Activated naive CD4-positive, alpha-beta T cell (primary cell): ENCODE results near the gene FSIP1.

Experiments
- DNase-seq, 4 experiments: peaks; one replicate each; lab custom pipeline; 2025; lab: John Stamatoyannopoulos, UW

Gene FSIP1

GRCh38 chr15:39756806-39757522 is 25.7 kb downstream of the FSIP1 start:
- no peak for DNase-seq

- DNase-seq, result no peak
These were observed 29.6 kb downstream of the FSIP1 start for GRCh38 chr15:39752991-39753390.

DNA sequence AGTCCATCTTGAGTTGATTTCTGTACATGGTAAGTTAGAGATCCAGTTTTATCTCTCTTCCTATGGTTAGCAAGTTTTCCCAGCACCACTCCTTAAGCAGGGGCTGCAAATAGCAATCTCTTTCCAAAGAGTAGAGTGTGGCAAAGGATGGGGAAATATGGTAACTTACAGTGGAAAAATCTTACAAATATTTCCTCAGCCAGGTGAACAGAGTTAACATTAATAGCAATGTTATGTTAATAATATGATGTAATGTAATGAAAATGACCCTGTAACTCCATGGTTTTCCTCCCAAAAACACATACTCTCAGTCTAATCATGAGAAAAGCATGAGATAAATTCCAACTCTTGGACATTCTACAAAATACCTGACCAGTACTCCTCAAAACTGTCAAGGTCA is 30.4 kb downstream of the FSIP1 start:
- DNase-seq, result no peak

GRCh38 chr15:39748276-39748675 is 34.4 kb downstream of the FSIP1 start:
- DNase-seq, result no peak

DNA sequence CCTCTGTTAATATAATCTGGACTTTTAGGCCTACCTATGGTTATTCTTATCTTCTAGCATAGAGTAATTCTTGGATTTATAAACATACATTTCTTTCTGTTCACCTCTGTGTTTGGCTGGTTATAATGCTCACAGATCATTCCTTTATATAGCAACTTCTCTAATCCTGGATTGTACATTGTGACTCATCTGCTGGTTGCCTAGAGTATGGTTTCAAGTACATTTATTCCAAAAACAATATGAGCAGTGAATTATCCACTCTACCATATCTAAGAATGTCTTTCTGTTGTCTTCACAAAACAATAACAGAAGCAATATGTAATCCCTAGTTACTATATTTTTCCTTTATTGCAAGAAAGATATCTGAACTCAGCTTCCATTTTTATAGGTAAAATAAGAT is 35.3 kb downstream of the FSIP1 start:
- no peak for DNase-seq

GRCh38 chr15:39746714-39747276 is 35.8 kb downstream of the FSIP1 start:
- DNase-seq, result no peak

DNA sequence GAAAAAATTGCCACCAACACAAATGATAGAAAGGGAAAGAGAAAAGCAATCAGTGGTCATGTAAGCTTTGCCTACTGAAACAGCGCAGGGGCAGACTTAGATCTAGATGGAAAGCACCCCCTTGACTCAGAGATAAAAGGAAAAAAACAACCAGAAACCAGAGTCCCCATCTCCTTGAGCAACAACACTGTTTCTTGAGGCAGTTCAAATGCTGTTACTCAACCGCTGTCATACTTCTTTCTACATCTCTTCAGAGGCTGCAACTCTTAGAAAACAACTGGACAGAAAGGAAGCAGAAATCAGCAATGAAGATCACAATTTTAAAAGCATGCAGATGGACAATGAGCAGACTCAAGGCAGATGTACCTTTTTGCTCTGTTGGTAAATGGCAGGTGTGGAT is 36.5 kb downstream of the FSIP1 start:
- DNase-seq, result no peak

DNA sequence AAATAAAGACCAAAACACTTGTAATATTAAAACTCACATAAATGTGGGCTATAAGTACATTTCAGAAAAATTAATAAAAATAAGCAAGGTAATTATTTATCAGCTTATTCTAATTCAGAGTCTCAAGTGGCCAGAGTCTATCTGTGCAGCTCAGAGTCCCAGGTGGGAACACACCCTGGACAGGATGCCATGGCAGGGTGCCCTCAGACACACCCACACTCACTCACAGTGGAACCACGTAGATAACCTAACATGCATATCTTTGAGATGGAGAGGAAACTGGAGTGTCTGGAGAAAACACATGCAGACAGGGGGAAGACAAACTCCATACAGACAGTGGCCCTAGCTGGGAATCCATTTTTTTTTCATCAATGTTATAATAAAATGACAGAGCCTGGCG is 37.2 kb downstream of the FSIP1 start:
- DNase-seq, result no peak

- no peak for DNase-seq
These were observed 38.1 kb downstream of the FSIP1 start for GRCh38 chr15:39744334-39745103.

DNA sequence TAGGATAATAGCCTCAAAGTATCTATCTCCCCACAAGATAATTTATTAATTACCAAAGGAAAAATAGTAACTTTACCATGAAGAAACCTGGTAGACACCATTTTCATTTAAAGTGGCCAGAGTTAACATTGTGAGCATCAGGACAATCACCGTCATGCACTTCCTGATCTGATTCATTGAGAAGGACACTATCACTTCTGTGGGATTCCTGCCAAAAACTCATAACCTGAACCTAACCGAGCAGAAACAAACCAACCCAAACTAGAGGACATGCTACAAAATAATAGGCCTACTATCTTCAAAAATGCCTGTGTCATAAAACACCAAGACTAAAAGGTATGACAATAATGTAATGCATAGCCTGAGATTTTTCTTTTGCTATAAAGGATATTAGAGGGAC is 39.0 kb downstream of the FSIP1 start:
- no peak for DNase-seq

- DNase-seq, result no peak
These were observed 41.4 kb downstream of the FSIP1 start for GRCh38 chr15:39741258-39741657.

- no peak for DNase-seq
These were observed 43.6 kb downstream of the FSIP1 start for GRCh38 chr15:39738998-39739397.

DNA sequence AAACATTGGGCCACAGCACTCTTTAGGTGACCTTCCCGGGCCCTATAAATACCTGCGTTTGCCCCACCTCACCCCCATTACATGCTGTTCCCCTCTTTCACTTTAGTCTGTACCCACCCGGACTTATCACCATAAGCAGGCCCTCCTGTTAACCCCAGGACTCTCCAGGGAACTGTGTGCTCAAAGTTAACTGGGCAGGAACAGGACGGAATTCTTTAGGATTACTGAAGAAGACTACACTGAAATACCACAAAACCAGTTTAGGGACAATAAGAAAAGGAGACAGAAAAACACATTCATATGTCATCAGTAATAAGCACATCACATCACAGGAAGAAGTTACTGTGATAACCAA is 45.5 kb downstream of the FSIP1 start:
- no peak for DNase-seq

- no peak for DNase-seq
These were observed 46.0 kb downstream of the FSIP1 start for GRCh38 chr15:39736412-39737195.

GRCh38 chr15:39735120-39735717 is 47.4 kb downstream of the FSIP1 start:
- DNase-seq, result no peak

- no peak for DNase-seq
These were observed 51.4 kb downstream of the FSIP1 start for GRCh38 chr15:39731266-39731665.

GRCh38 chr15:39730552-39730951 is 52.1 kb downstream of the FSIP1 start:
- no peak for DNase-seq

DNA sequence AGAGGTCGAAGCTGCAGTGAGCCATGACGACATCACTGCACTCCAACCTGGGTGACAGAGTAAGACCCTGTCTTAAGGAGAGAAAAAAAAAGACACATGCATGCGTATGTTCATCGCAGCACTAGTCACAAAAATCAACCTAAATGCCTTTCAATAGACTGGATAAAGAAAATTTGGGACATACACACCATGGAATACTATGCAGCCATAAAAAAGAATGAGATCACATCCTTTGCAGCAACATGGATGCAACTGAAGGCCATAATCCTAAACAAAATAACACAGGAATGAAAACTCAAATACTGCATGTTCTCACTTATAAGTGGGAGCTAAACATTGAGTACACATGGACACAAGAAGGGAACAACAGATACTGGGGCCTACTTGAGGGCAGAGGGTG is 53.1 kb downstream of the FSIP1 start:
- DNase-seq, result no peak

DNA sequence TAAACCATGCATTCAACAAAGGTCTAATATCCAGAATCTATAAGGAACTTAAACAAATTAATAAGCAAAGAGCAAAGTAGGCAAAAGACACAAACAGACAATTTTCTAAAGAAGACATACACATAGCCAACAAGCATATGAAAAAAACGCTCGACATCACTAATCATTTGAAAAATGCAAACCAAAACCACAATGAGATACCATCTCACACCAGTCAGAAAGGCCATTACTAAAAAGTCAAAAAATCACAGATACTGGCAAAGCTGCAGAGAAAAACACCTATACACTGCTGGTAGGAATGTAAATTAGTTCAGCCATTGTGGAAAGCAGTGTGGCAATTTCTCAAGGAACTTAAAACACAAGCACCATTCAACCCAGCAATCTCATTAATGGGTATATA is 53.8 kb downstream of the FSIP1 start:
- no peak for DNase-seq

DNA sequence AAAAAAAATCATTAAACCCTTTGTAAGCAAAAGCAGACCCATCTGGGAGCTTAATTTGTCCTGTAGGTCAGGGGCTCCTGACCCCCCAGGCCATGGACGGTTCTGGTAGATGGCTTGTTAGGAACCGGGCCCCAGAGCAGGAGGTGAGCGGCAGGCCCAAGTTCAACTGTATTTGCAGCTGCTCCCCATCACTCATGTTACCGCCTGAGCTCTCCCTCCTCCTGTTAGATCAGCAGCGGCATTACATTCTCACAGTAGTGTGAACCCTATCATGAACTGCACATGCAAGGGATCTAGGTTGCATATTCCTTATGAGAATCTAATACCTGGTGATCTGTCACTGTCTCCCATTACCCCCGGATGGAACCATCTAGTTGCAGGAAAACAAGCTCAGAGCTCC is 60.7 kb downstream of the FSIP1 start:
- no peak for DNase-seq

- no peak for DNase-seq
These were observed 61.7 kb downstream of the FSIP1 start for GRCh38 chr15:39720621-39721611.
